HCT116 (cell line): ENCODE measurements around the gene NDUFA11. TPM values are rescaled to one million over a fixed set of nuclear protein-coding genes. Genes with fewer than 3 reads are reported as not detected.

Source experiments
- ATAC-seq: fragments of 200-7000 bp; cut with Tn5 transposase; 2 replicates; pipeline ENCODE4 v1.9.1; 2020; ENCODE audit warnings: mild to moderate bottlenecking, moderate library complexity
- BruUV-seq: library from RNA; stranded (reverse); fragments of 400-500 nt; replicated peaks from 2 replicates; lab custom pipeline; 2021; lab: Mats Ljungman, UMichigan
- CTCF ChIA-PET: fragments of 300-600 bp; sonication (Branson Sonifier 250); formaldehyde crosslinking; loops from one replicate; lab custom pipeline; 2021; ENCODE audit warnings: antibody characterized with exemption; lab: Charles Lee
- POLR2A ChIA-PET: fragments of 300-600, 350-600 bp; sonication (Branson Sonifier 250); formaldehyde crosslinking; loops from one replicate; lab custom pipeline; 2021; ENCODE audit warnings: antibody characterized with exemption; lab: Charles Lee
- RAD21 ChIA-PET, 2 experiments: fragments of 300-600 bp; sonication (Branson Sonifier 250); formaldehyde crosslinking; loops; one replicate each; lab custom pipeline; 2023; ENCODE audit warnings: low total read pairs in 2 of 2; ENCODE audit not compliant: uncharacterized antibody in 2 of 2, unreplicated experiment in 2 of 2, low non-redundant PET in 1 of 2; lab: Charles Lee
- DNase-seq: peaks from one replicate; pipeline ENCODE4 v3.0.0-alpha.2; 2010; ENCODE audit warnings: low read depth, low spot score
- H2AFZ ChIP-seq: fragments of 200-600 bp; shearing (Covaris generic), sonication (generic); 2 replicates; pipeline ENCODE4 v1.6.1; 2017; ENCODE audit warnings: low read depth, mixed run types, mixed read lengths, antibody characterized with exemption, low read length; ENCODE audit not compliant: poor library complexity, severe bottlenecking
- H3K27ac ChIP-seq: 2 replicates; pipeline ENCODE4 v1.5.1; 2012; ENCODE audit warnings: low read depth, low read length
- H3K27me3 ChIP-seq: fragments of 200-600 bp; sonication (generic); 2 replicates; pipeline ENCODE4 v1.6.1; 2016; ENCODE audit warnings: mixed run types, low read length, mixed read lengths; ENCODE audit not compliant: insufficient read depth
- H3K36me3 ChIP-seq, 2 experiments: fragments of 200-500 bp in 1 of 2; fragments of 200-600 bp in 1 of 2; sonication (Bioruptor generic) in 1 of 2; sonication (generic) in 1 of 2; 2 replicates each; pipeline versions ENCODE4 v1.5.1 to v1.6.1; 2014 to 2016; ENCODE audit warnings: low read length in 2 of 2, inconsistent platforms in 1 of 2, mixed read lengths in 1 of 2, mixed run types in 1 of 2; ENCODE audit not compliant: insufficient read depth in 2 of 2, control insufficient read depth in 1 of 2
- H3K4me1 ChIP-seq, 2 experiments: fragments of 200-600 bp in 1 of 2; sonication (generic) in 1 of 2; 2 replicates each; pipeline versions ENCODE4 v1.5.1 to v1.6.1; 2012 to 2017; ENCODE audit warnings: low read length in 2 of 2, inconsistent platforms in 1 of 2, mild to moderate bottlenecking in 1 of 2, mixed read lengths in 1 of 2, mixed run types in 1 of 2, moderate library complexity in 1 of 2; ENCODE audit not compliant: insufficient read depth in 2 of 2, control insufficient read depth in 1 of 2
- H3K4me2 ChIP-seq: fragments of 200-600 bp; sonication (generic); 2 replicates; pipeline ENCODE4 v1.6.1; 2017; ENCODE audit warnings: mixed run types, low read length, mixed read lengths
- H3K4me3 ChIP-seq, 2 experiments: fragments of 200-600 bp in 1 of 2; sonication (generic) in 1 of 2; replicated peaks in 1 of 2; 2 replicates each; pipeline ENCODE4 v1.5.1; 2011 to 2016; ENCODE audit warnings: low read length in 2 of 2, control low read depth in 1 of 2, low read depth in 1 of 2, mild to moderate bottlenecking in 1 of 2, mixed read lengths in 1 of 2, mixed run types in 1 of 2
- H3K79me2 ChIP-seq: fragments of 200-600 bp; sonication (generic); 2 replicates; pipeline ENCODE4 v1.6.1; 2017; ENCODE audit warnings: mild to moderate bottlenecking, mixed run types, low read length, moderate library complexity, mixed read lengths; ENCODE audit not compliant: insufficient read depth
- H3K9ac ChIP-seq: fragments of 200-600 bp; sonication (generic); 2 replicates; pipeline ENCODE4 v1.6.1; 2016; ENCODE audit warnings: low read length, mixed read lengths
- H3K9me2 ChIP-seq: fragments of 200-600 bp; sonication (generic), shearing (Covaris generic); 2 replicates; pipeline ENCODE4 v1.6.1; 2017; ENCODE audit warnings: mixed run types, mild to moderate bottlenecking, moderate library complexity; ENCODE audit not compliant: insufficient read depth
- H3K9me3 ChIP-seq, 2 experiments: fragments of 200-500 bp in 1 of 2; fragments of 200-600 bp in 1 of 2; sonication (Bioruptor generic) in 1 of 2; sonication (generic) in 1 of 2; 2 replicates each; pipeline ENCODE4 v1.6.1; 2014 to 2017; ENCODE audit warnings: low read length in 2 of 2, mixed read lengths in 2 of 2, inconsistent platforms in 1 of 2, low read depth in 1 of 2, mild to moderate bottlenecking in 1 of 2, mixed run types in 1 of 2, moderate library complexity in 1 of 2; ENCODE audit not compliant: control insufficient read depth in 1 of 2, insufficient read depth in 1 of 2
- H4K20me1 ChIP-seq: fragments of 200-600 bp; sonication (generic), shearing (Covaris generic); 2 replicates; pipeline ENCODE4 v1.6.1; 2017; ENCODE audit warnings: mixed run types, mild to moderate bottlenecking, moderate library complexity; ENCODE audit not compliant: insufficient read depth
- CTCF ChIP-seq, 3 experiments: fragments of 200-600 bp in 1 of 3; sonication (generic) in 1 of 3; IDR thresholded peaks in 2 of 3; conservative IDR thresholded peaks in 1 of 3; 2 replicates each; pipeline ENCODE4 v1.5.1; 2012 to 2017; ENCODE audit warnings: low read depth in 2 of 3, low read length in 2 of 3, antibody characterized with exemption in 1 of 3, borderline replicate concordance in 1 of 3, control low read depth in 1 of 3, mild to moderate bottlenecking in 1 of 3, mixed read lengths in 1 of 3, mixed run types in 1 of 3, moderate library complexity in 1 of 3; ENCODE audit not compliant: insufficient read depth in 1 of 3
- JUND ChIP-seq: IDR thresholded peaks from 2 replicates; pipeline ENCODE4 v1.6.1; 2012
- POLR2A ChIP-seq: IDR thresholded peaks from 2 replicates; pipeline ENCODE4 v1.7.0; 2011; ENCODE audit warnings: borderline replicate concordance; ENCODE audit not compliant: insufficient read depth, insufficient read length; ENCODE audit errors: extremely low read depth
- RAD21 ChIP-seq: IDR thresholded peaks from 2 replicates; pipeline ENCODE4 v1.6.1; 2012; ENCODE audit warnings: low read depth, mild to moderate bottlenecking
- SIN3A ChIP-seq: IDR thresholded peaks from 2 replicates; pipeline ENCODE4 v1.6.1; 2012; ENCODE audit warnings: low read depth
- SP1 ChIP-seq: IDR thresholded peaks from 2 replicates; pipeline ENCODE4 v1.6.1; 2012; ENCODE audit warnings: low read depth
- intact Hi-C: fragments of 100-400 bp; cut with micrococcal nuclease; formaldehyde crosslinking; loops from 2 replicates; pipeline ENCODE4 v1.10.0; 2022
- total RNA-seq: library from RNA; stranded (reverse); gene quantifications from one replicate; pipeline ENCODE4 v1.2.1, GENCODE V29; 2021; ENCODE audit not compliant: unreplicated experiment

Gene NDUFA11
- total RNA-seq, 1 experiment from 2014 or later, result 311 TPM

GRCh38 chr19:5947435-5947834 lies 43.8 kb upstream of the NDUFA11 start:
- RAD21 ChIA-PET, result no interaction called here
- no peak overlapping the region for H3K9ac ChIP-seq

GRCh38 chr19:5943623-5944022 lies 40.0 kb upstream of the NDUFA11 start:
- ChIA-PET RAD21 (no interaction called here), POLR2A (no interaction called here), CTCF (no interaction called here)
- BruUV-seq, result no TSS peak
- peaks cover 77% of the 10 kb centered on the region for H3K79me2 ChIP-seq
- no peaks in the 10 kb centered on the region for H3K9me2 ChIP-seq
- intact Hi-C loops, result no loop called here
- no peaks in the 10 kb centered on the region for H3K9me3 ChIP-seq
- peaks cover 3 to 8% of the 10 kb centered on the region in 2 experiments; a peak in 3 of 4 replicates for H3K36me3 ChIP-seq
- no peak for ATAC-seq
- H3K4me1 ChIP-seq, result no peaks in the 10 kb centered on the region
- no peak overlapping the region for H2AFZ ChIP-seq
- no peak overlapping the region for H3K4me3 ChIP-seq
- H4K20me1 ChIP-seq, result peaks cover 5% of the 10 kb centered on the region; the same call in 1 of the 2 replicates
- no peaks in the 10 kb centered on the region for H3K27me3 ChIP-seq
- TF ChIP-seq JUND, result no peak
- TF ChIP-seq SP1, result no peak
- no peak for TF ChIP-seq CTCF (IDR thresholded peaks at IDR 0.05 in 2 of 3, conservative IDR thresholded peaks at IDR 0.05 in 1 of 3; ENCODE audit: borderline replicate concordance in 1 of 3, insufficient read depth in 1 of 3, low read depth in 2 of 3, low read length in 2 of 3)
- no peak for TF ChIP-seq RAD21
- TF ChIP-seq, all 23 proteins: peak for 0
- DNase-seq, result no peak
- Histone ChIP-seq H3K4me2 (no peak overlapping the region), H3K9ac (no peak overlapping the region), H3K27ac (no peak overlapping the region)

More at GRCh38 chr19:5947435-5947834, 43.8 kb upstream of the NDUFA11 start:
- no peak overlapping the region for H3K4me2 ChIP-seq
- no TSS peak for BruUV-seq
- no peak overlapping the region for H3K27ac ChIP-seq
- no peaks in the 10 kb centered on the region for H3K9me3 ChIP-seq
- intact Hi-C loops, result no loop called here
- no peaks in the 10 kb centered on the region for H3K9me2 ChIP-seq
- TF ChIP-seq SIN3A (no peak), POLR2A (no peak)
- TF ChIP-seq, all 23 proteins: peak for 0
- Histone ChIP-seq H3K79me2 (peaks cover 94% of the 10 kb centered on the region), H4K20me1 (peaks cover 5% of the 10 kb centered on the region; the same call in 1 of the 2 replicates), H3K4me3 (no peak overlapping the region), H3K27me3 (no peaks in the 10 kb centered on the region), H3K36me3 (peaks cover 0 to 23% of the 10 kb centered on the region in 2 experiments; a peak in 1 of 4 replicates), H2AFZ (no peak overlapping the region), H3K4me1 (no peaks in the 10 kb centered on the region)
- DNase-seq (no peak), ATAC-seq (no peak)
- CTCF ChIA-PET, result interaction anchor here (1.3 kb wide), 1 partner anchor 143 kb away, joined by 3 read pairs; the partner anchor contains the start of gene NRTN
- POLR2A ChIA-PET, result no interaction called here
